A673 (cell line): ENCODE data around the gene KCTD12. TPM values are rescaled to one million over a fixed set of nuclear protein-coding genes. Genes with fewer than 3 reads are reported as not detected.
A peak's percentile ranks its signal among the peaks of the same experiment; 100 is the strongest.
"Not testable (repeated sequence)": the region's sequence is repeated elsewhere in the genome, so short reads cannot be mapped to it uniquely, and the experiment has no call there.

ENCODE experiments used
- BruUV-seq: library from RNA; stranded (reverse); fragments of 400-500 nt; replicated peaks from 2 replicates; lab custom pipeline; 2021; lab: Mats Ljungman, UMichigan
- CTCF ChIA-PET: fragments of 300-600 bp; sonication (Branson Sonifier 250); formaldehyde crosslinking; loops from one replicate; lab custom pipeline; 2022; ENCODE audit warnings: antibody characterized with exemption; lab: Charles Lee
- POLR2A ChIA-PET: fragments of 300-600 bp; sonication (Branson Sonifier 250); formaldehyde crosslinking; loops from one replicate; lab custom pipeline; 2022; ENCODE audit warnings: antibody characterized with exemption; ENCODE audit not compliant: low non-redundant PET; lab: Charles Lee
- DNase-seq: peaks from one replicate; pipeline ENCODE4 v3.0.0-alpha.2; 2015; ENCODE audit warnings: low spot score
- H3K27ac ChIP-seq: fragments of 200-600 bp; sonication (generic); 2 replicates; pipeline ENCODE4 v1.5.1; 2016; ENCODE audit warnings: mixed run types, low read depth, mild to moderate bottlenecking, mixed read lengths, antibody characterized with exemption, low read length; ENCODE audit not compliant: poor library complexity, severe bottlenecking
- H3K27me3 ChIP-seq: fragments of 200-600 bp; sonication (generic); replicated peaks from 2 replicates; pipeline ENCODE4 v1.6.1; 2017; ENCODE audit warnings: mixed run types, low read depth, mild to moderate bottlenecking, mixed read lengths, antibody characterized with exemption, low read length; ENCODE audit not compliant: insufficient read depth, poor library complexity
- H3K36me3 ChIP-seq: fragments of 200-600 bp; sonication (generic); 2 replicates; pipeline ENCODE4 v1.6.1; 2016; ENCODE audit warnings: mixed run types, mild to moderate bottlenecking, mixed read lengths, antibody characterized with exemption, low read length; ENCODE audit not compliant: insufficient read depth, poor library complexity, severe bottlenecking
- H3K4me1 ChIP-seq: fragments of 200-600 bp; sonication (generic); 2 replicates; pipeline ENCODE4 v1.6.1; 2017; ENCODE audit warnings: mixed run types, mild to moderate bottlenecking, mixed read lengths, antibody characterized with exemption, low read length; ENCODE audit not compliant: insufficient read depth, poor library complexity, severe bottlenecking
- H3K4me3 ChIP-seq: fragments of 200-600 bp; sonication (generic); 2 replicates; pipeline ENCODE4 v1.5.1; 2016; ENCODE audit warnings: low read depth, mixed run types, mild to moderate bottlenecking, mixed read lengths, low read length; ENCODE audit not compliant: poor library complexity, severe bottlenecking
- H3K9me3 ChIP-seq: fragments of 200-600 bp; sonication (generic); 2 replicates; pipeline ENCODE4 v1.6.1; 2016; ENCODE audit warnings: mixed run types, low read depth, mild to moderate bottlenecking, mixed read lengths, antibody characterized with exemption, low read length; ENCODE audit not compliant: poor library complexity, severe bottlenecking
- EZH2 ChIP-seq: fragments of 200-600 bp; sonication (generic); IDR thresholded peaks from 2 replicates; pipeline ENCODE4 v1.6.1; 2017; ENCODE audit warnings: borderline replicate concordance, low read depth, mild to moderate bottlenecking, mixed read lengths, antibody characterized with exemption, low read length; ENCODE audit not compliant: poor library complexity, severe bottlenecking
- intact Hi-C: fragments of 100-400 bp; cut with micrococcal nuclease; formaldehyde crosslinking; loops from one replicate; pipeline ENCODE4 v1.10.0; 2022; ENCODE audit not compliant: unreplicated experiment
- total RNA-seq: library from RNA; stranded (reverse); gene quantifications from 2 replicates; pipeline ENCODE4 v1.2.3, GENCODE V29; 2021
- TF ChIP-seq, protein P1 (sequence below): fragments of 300-800, 200-600 bp; sonication (generic); conservative IDR thresholded peaks from 2 replicates; pipeline ENCODE4 v1.5.1; 2017; ENCODE audit warnings: low read depth, mild to moderate bottlenecking, antibody characterized with exemption, low read length, moderate library complexity, mixed read lengths

The KCTD12 gene
- total RNA-seq, 1 experiment from 2014 or later, result 3.5 TPM

DNA sequence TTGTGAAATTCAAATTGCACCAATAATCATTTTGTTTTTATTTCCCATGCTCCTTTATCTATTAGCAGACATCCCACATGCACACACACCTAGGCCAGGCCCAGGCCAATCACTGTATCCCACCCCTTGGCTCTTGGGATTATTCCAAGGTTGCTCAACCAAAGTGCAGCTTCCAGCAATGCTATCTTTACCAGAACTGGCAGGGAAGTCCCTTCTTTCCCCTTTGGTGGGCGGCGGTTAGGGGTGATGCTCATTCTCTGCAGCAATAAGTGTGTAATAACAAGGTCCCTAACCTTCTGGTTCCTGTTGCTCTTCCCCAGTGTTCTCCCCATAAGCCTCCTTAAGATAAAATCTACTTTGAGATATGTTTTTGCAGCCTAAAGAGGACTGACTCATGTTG is 18.3 kb upstream of the KCTD12 start:
- CTCF ChIA-PET, result interaction anchor here (0.6 to 1.0 kb wide), 2 partner anchors 77 to 1208 kb away, joined by 3 to 5 read pairs; no protein-coding TSS in a partner anchor
- peaks cover 3% of the 10 kb centered on the region for H3K9me3 ChIP-seq

DNA sequence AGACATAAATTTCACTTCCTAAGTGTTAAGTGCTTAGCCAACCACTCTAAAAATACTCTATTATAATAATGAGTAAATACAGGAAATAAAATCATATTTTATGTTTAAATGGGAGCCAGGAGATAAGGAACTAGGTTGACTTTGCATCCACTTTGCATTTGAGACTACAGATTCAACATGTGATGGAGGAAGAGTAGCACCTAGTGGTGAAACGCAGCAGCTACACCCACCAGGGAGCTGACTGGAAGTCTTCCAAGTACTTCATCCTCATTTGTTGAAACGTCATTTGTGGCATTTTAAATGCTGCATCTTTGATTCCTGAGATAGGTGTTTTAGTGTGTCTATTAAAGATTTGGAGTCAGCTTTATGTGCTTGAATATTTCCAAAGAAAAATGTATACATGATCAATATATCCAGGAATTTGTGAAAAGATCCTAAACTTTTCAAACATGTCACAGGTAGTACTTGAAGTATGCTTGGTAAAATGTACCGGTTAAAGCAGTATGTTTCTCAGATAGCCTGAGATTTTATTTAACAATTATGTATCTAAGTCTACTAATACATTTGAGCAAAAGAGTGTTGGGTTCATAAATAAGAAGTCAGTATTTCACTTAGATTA is 17.4 kb upstream of the KCTD12 start:
- DNase-seq, result peak; percentile 78
- CTCF ChIA-PET, result interaction anchor here (0.6 to 1.5 kb wide), 5 partner anchors 78 to 1207 kb away, joined by 3 to 7 read pairs (median 4); no protein-coding TSS in a partner anchor
- POLR2A ChIA-PET, result no interaction called here
- no peaks in the 10 kb centered on the region for H3K36me3 ChIP-seq
- BruUV-seq, result no TSS peak
- TF ChIP-seq, protein P1, sequence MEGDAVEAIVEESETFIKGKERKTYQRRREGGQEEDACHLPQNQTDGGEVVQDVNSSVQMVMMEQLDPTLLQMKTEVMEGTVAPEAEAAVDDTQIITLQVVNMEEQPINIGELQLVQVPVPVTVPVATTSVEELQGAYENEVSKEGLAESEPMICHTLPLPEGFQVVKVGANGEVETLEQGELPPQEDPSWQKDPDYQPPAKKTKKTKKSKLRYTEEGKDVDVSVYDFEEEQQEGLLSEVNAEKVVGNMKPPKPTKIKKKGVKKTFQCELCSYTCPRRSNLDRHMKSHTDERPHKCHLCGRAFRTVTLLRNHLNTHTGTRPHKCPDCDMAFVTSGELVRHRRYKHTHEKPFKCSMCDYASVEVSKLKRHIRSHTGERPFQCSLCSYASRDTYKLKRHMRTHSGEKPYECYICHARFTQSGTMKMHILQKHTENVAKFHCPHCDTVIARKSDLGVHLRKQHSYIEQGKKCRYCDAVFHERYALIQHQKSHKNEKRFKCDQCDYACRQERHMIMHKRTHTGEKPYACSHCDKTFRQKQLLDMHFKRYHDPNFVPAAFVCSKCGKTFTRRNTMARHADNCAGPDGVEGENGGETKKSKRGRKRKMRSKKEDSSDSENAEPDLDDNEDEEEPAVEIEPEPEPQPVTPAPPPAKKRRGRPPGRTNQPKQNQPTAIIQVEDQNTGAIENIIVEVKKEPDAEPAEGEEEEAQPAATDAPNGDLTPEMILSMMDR, result peak; percentile 98
- TF ChIP-seq EZH2, result no peak
- peaks cover 9% of the 10 kb centered on the region for H3K9me3 ChIP-seq
- no peaks in the 10 kb centered on the region for H3K4me1 ChIP-seq
- H3K27ac ChIP-seq, result no peak overlapping the region
- intact Hi-C loops, result loop anchor here (2.0 to 5.0 kb wide), 7 partner anchors 79 to 1206 kb away; no protein-coding TSS in a partner anchor
- no peak overlapping the region for H3K4me3 ChIP-seq
- H3K27me3 ChIP-seq, result peaks cover 53% of the 10 kb centered on the region

More for the DNA sequence above, 18.3 kb upstream of the KCTD12 start:
- no peak for DNase-seq
- no peak overlapping the region for H3K27ac ChIP-seq
- no peaks in the 10 kb centered on the region for H3K36me3 ChIP-seq
- TF ChIP-seq, protein P1, result no peak
- no peak for TF ChIP-seq EZH2
- H3K27me3 ChIP-seq, result peaks cover 53% of the 10 kb centered on the region
- H3K4me1 ChIP-seq, result no peaks in the 10 kb centered on the region
- BruUV-seq, result no TSS peak
- POLR2A ChIA-PET, result no interaction called here
- intact Hi-C loops, result loop anchor here (5.0 kb wide), 5 partner anchors 78 to 1207 kb away; no protein-coding TSS in a partner anchor
- H3K4me3 ChIP-seq, result no peak overlapping the region

DNA sequence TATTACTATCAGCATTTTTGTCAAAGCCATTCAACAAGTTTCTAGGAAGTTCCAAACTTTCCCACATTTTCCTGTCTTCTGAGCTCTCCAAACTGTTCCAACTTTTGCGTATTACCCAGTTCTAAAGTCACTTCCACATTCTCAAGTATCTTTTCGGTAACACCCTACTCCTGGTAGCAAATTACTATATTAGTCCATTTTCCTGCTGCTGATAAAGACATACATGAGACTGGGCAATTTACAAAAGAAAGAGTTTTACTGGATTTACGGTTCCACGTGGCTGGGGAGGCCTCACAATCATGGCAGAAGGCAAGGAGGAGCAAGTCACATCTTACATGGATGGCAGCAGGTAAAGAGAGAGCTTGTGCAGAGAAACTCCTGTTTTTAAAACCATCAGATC is 12.9 kb upstream of the KCTD12 start:
- DNase-seq, BruUV-seq, H3K36me3 ChIP-seq, intact Hi-C loops, H3K27ac ChIP-seq, H3K4me1 ChIP-seq, H3K4me3 ChIP-seq, H3K9me3 ChIP-seq, POLR2A ChIA-PET, CTCF ChIA-PET: not testable (repeated sequence)
- H3K27me3 ChIP-seq, result peaks cover 51% of the 10 kb centered on the region

DNA sequence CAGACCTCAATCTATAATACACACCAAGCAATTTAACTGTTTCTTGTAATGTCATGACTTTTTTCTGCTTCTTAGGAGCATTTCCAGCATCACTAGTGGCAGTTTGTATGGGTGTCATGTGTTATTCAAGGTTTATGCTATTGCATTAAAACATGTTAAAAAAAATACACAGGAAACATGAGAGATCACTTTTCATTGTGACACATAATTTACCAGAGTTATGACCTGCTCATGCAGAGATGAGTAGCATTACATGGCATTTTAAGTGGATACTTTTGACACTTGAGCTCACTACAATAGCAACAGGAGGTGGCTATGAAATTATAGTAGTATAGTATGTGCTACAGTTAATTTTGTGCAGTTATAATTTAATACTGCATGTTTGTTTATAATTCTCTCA is 11.0 kb upstream of the KCTD12 start:
- peaks cover 57% of the 10 kb centered on the region for H3K27me3 ChIP-seq
- DNase-seq, CTCF ChIA-PET, H3K9me3 ChIP-seq, H3K4me3 ChIP-seq, H3K4me1 ChIP-seq, POLR2A ChIA-PET, intact Hi-C loops, BruUV-seq, H3K36me3 ChIP-seq, H3K27ac ChIP-seq: not testable (repeated sequence)
